Neutrophil (primary cell): Measurements from ENCODE around the gene SPAAR.

ENCODE experiments used
- H3K27ac ChIP-seq: fragments of 200-600 bp; sonication (generic); 2 replicates; pipeline ENCODE4 v1.5.1; 2016; ENCODE audit warnings: mild to moderate bottlenecking, moderate library complexity
- H3K27me3 ChIP-seq: fragments of 200-600 bp; sonication (generic); 2 replicates; pipeline ENCODE4 v1.6.0; 2016; ENCODE audit warnings: mild to moderate bottlenecking
- H3K36me3 ChIP-seq: fragments of 200-600 bp; sonication (generic); 2 replicates; pipeline ENCODE4 v1.5.1; 2017
- H3K4me1 ChIP-seq, 2 experiments: fragments of 200-600 bp in 1 of 2; sonication (generic) in 1 of 2; 1 replicate in 1 of 2; 2 replicates in 1 of 2; pipeline versions ENCODE4 v1.5.1 to v1.6.1; 2013 to 2016; ENCODE audit warnings: low read depth in 1 of 2, low read length in 1 of 2, mild to moderate bottlenecking in 1 of 2, moderate library complexity in 1 of 2; ENCODE audit not compliant: control insufficient read depth in 1 of 2, insufficient read depth in 1 of 2
- H3K4me3 ChIP-seq, 2 experiments: fragments of 200-600 bp in 1 of 2; sonication (generic) in 1 of 2; 1 replicate in 1 of 2; 2 replicates in 1 of 2; pipeline ENCODE4 v1.5.1; 2013 to 2016; ENCODE audit warnings: low read depth in 1 of 2, low read length in 1 of 2, mild to moderate bottlenecking in 1 of 2, moderate library complexity in 1 of 2
- H3K9me3 ChIP-seq: fragments of 200-600 bp; sonication (generic); 2 replicates; pipeline ENCODE4 v1.5.1; 2016
- TF ChIP-seq, protein P1 (sequence below): fragments of 200-600 bp; sonication (generic); IDR thresholded peaks from 2 replicates; pipeline ENCODE4 v1.5.1; 2016; ENCODE audit warnings: antibody characterized with exemption

SPAAR gene

GRCh38 chr9:35960039-35960655 lies 50.9 kb downstream of the SPAAR start:
- TF ChIP-seq, protein P1, sequence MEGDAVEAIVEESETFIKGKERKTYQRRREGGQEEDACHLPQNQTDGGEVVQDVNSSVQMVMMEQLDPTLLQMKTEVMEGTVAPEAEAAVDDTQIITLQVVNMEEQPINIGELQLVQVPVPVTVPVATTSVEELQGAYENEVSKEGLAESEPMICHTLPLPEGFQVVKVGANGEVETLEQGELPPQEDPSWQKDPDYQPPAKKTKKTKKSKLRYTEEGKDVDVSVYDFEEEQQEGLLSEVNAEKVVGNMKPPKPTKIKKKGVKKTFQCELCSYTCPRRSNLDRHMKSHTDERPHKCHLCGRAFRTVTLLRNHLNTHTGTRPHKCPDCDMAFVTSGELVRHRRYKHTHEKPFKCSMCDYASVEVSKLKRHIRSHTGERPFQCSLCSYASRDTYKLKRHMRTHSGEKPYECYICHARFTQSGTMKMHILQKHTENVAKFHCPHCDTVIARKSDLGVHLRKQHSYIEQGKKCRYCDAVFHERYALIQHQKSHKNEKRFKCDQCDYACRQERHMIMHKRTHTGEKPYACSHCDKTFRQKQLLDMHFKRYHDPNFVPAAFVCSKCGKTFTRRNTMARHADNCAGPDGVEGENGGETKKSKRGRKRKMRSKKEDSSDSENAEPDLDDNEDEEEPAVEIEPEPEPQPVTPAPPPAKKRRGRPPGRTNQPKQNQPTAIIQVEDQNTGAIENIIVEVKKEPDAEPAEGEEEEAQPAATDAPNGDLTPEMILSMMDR: no peak

More at GRCh38 chr9:35960039-35960655, 50.9 kb downstream of the SPAAR start:
- no peak overlapping the region for H3K27ac ChIP-seq
- H3K36me3 ChIP-seq: no peaks in the 10 kb centered on the region
- no peaks in the 10 kb centered on the region for H3K9me3 ChIP-seq
- no peak overlapping the region for H3K4me3 ChIP-seq
- peaks cover 45% of the 10 kb centered on the region for H3K27me3 ChIP-seq
- H3K4me1 ChIP-seq: no peaks in the 10 kb centered on the region
